ENCODE measurements around the gene SPIRE1. TPM values are rescaled to one million over a fixed set of nuclear protein-coding genes. Genes with fewer than 3 reads are reported as not detected.
"Not testable (repeated sequence)": the region's sequence is repeated elsewhere in the genome, so short reads cannot be mapped to it uniquely, and the experiment has no call there.

SPIRE1 gene
- total RNA-seq, 1 donor from 2014 or later = 34.9 TPM

DNA sequence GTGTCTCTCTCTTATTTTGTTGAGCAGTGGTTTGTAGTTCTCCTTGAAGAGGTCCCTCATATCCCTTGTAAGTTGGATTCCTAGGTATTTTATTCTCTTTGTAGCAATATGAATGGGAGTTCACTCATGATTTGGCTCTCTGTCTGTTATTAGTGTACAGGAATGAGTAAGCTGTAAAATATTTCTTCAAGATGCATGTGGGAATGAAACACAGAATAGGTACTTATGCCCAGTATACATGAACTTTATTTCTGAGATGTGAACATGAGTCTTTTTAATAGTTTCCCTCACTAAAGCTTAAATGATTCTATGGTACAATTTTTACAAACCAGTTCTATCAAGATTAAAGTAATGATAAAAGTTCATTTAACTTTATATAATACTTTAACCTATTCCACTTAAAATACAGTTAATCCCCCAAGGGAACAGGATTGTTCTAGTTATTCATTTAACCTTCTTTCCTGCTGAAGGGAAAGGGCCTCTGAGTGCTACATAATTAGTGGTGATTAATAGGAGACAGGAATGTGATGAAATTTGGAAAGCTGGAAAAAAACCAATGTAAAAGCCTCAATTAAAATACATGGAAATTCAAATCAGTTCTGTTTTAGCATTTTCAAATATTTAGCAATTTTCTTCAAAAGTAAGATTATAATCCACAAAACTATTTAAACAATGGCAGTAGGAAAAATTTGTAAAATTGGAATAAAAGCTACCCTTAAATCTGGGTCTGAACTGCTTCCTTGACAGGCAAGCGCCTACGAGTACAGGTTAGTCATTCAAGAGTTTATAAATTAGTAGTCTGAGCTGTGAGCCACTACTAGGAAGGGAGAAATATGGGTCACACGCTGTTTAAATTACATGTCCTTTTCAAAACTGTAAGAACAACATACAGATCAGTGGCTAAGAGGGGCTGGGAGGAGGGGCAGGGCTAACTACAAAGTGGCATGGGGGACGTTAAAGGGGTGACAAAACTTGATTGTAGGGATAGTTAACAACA, 28.9 kb downstream of the SPIRE1 start:
- Mint-ChIP-seq H3K36me3 (ENCODE audit: low read depth) (peaks cover 20% of the 10 kb centered on the region), H3K4me1 (no peaks in the 10 kb centered on the region), H3K4me3 (no peak overlapping the region), H3K9me3 (no peaks in the 10 kb centered on the region), H3K27me3 (ENCODE audit: low read depth) (no peaks in the 10 kb centered on the region), H3K27ac (ENCODE audit: unreplicated experiment) (no peak overlapping the region)
- DNase-seq (ENCODE audit: low read depth, low spot score) = no peak
- TF ChIP-seq, protein P1, sequence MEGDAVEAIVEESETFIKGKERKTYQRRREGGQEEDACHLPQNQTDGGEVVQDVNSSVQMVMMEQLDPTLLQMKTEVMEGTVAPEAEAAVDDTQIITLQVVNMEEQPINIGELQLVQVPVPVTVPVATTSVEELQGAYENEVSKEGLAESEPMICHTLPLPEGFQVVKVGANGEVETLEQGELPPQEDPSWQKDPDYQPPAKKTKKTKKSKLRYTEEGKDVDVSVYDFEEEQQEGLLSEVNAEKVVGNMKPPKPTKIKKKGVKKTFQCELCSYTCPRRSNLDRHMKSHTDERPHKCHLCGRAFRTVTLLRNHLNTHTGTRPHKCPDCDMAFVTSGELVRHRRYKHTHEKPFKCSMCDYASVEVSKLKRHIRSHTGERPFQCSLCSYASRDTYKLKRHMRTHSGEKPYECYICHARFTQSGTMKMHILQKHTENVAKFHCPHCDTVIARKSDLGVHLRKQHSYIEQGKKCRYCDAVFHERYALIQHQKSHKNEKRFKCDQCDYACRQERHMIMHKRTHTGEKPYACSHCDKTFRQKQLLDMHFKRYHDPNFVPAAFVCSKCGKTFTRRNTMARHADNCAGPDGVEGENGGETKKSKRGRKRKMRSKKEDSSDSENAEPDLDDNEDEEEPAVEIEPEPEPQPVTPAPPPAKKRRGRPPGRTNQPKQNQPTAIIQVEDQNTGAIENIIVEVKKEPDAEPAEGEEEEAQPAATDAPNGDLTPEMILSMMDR (conservative IDR thresholded peaks at IDR 0.05) = no peak

DNA sequence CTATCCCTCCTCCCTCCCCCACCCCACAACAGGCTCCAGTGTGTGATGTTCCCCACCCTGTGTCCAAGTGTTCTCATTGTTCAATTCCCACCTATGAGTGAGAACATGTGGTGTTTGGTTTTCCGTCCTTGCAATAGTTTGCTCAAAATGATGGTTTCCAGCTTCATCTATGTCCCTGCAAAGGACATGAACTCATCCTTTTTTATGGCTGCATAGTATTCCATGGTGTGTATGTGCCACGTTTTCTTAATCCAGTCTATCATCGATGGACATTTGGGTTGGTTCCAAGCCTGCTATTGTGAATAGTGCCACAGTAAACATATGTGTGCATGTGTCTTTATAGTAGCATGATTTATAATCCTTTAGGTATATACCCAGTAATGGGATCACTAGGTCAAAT, 30.7 kb downstream of the SPIRE1 start:
- not testable (repeated sequence) for H3K27ac Mint-ChIP-seq (ENCODE audit: unreplicated experiment); H3K4me3 Mint-ChIP-seq; H3K4me1 Mint-ChIP-seq; H3K27me3 Mint-ChIP-seq (ENCODE audit: low read depth); DNase-seq (ENCODE audit: low read depth, low spot score); H3K9me3 Mint-ChIP-seq
- peaks cover 21% of the 10 kb centered on the region for H3K36me3 Mint-ChIP-seq (ENCODE audit: low read depth)

DNA sequence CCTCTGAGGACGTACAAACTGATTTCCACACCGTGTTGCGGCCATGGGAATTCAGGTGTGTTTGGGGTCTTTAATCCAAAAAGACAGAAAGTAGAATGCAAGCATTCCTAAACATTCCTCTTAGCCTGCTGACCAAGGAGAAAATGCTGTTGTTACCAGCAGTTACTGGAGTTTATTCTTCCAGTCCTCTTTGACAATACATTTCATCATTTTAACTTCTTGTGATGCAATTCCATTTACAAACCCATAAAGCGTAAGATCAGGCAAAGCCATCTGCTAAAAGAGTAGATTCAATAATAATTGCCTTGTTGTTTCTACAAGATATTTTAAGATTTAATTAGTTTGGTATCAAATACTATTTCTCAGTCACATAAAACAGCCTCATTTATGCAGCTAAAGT, 32.7 kb downstream of the SPIRE1 start:
- Mint-ChIP-seq H3K4me3 (no peak overlapping the region), H3K9me3 (no peaks in the 10 kb centered on the region), H3K27ac (ENCODE audit: unreplicated experiment) (no peak overlapping the region), H3K4me1 (no peaks in the 10 kb centered on the region), H3K27me3 (ENCODE audit: low read depth) (no peaks in the 10 kb centered on the region), H3K36me3 (ENCODE audit: low read depth) (peaks cover 23% of the 10 kb centered on the region)
- TF ChIP-seq, protein P1 (conservative IDR thresholded peaks at IDR 0.05) = no peak
- DNase-seq (ENCODE audit: low read depth, low spot score) = no peak

- H3K4me3 Mint-ChIP-seq = no peak overlapping the region
- H3K4me1 Mint-ChIP-seq = no peaks in the 10 kb centered on the region
- TF ChIP-seq, protein P1 (conservative IDR thresholded peaks at IDR 0.05) = no peak
- H3K27me3 Mint-ChIP-seq (ENCODE audit: low read depth) = no peaks in the 10 kb centered on the region
- no peaks in the 10 kb centered on the region for H3K9me3 Mint-ChIP-seq
- peaks cover 13% of the 10 kb centered on the region for H3K36me3 Mint-ChIP-seq (ENCODE audit: low read depth)
- no peak for DNase-seq (ENCODE audit: low read depth, low spot score)
- no peak overlapping the region for H3K27ac Mint-ChIP-seq (ENCODE audit: unreplicated experiment)
Measured at GRCh38 chr18:12621742-12622306, 36.1 kb downstream of the SPIRE1 start.

- DNase-seq (ENCODE audit: low read depth, low spot score) = no peak
- Mint-ChIP-seq H3K27ac (ENCODE audit: unreplicated experiment) (peak overlapping the region; percentile 81), H3K9me3 (no peaks in the 10 kb centered on the region), H3K27me3 (ENCODE audit: low read depth) (no peaks in the 10 kb centered on the region), H3K4me1 (peaks cover 17% of the 10 kb centered on the region), H3K4me3 (no peak overlapping the region), H3K36me3 (ENCODE audit: low read depth) (peaks cover 3% of the 10 kb centered on the region)
- TF ChIP-seq, protein P1 (conservative IDR thresholded peaks at IDR 0.05) = no peak
Measured at GRCh38 chr18:12615748-12616147, 42.2 kb downstream of the SPIRE1 start.

GRCh38 chr18:12608301-12608700, 49.6 kb downstream of the SPIRE1 start:
- H3K9me3 Mint-ChIP-seq = no peaks in the 10 kb centered on the region
- no peak for DNase-seq (ENCODE audit: low read depth, low spot score)
- H3K27me3 Mint-ChIP-seq (ENCODE audit: low read depth) = no peaks in the 10 kb centered on the region
- H3K4me3 Mint-ChIP-seq = no peak overlapping the region
- no peaks in the 10 kb centered on the region for H3K36me3 Mint-ChIP-seq (ENCODE audit: low read depth)
- no peak overlapping the region for H3K27ac Mint-ChIP-seq (ENCODE audit: unreplicated experiment)
- TF ChIP-seq, protein P1 (conservative IDR thresholded peaks at IDR 0.05) = no peak
- peaks cover 12% of the 10 kb centered on the region for H3K4me1 Mint-ChIP-seq
